ENCODE measurements around the gene GATD1. TPM values are rescaled to one million over a fixed set of nuclear protein-coding genes. Genes with fewer than 3 reads are reported as not detected.

Gene GATD1
- total and polyA plus RNA-seq, 11 donors: 13.4 to 30.8 (median 20.5) TPM

- Histone ChIP-seq H3K9me3 (no peaks in the 10 kb centered on the region), H3K4me1 (peaks cover 0 to 45% (median 28%) of the 10 kb centered on the region in 12 donors), H3K36me3 (no peaks in the 10 kb centered on the region), H3K27me3 (peaks cover 36 to 81% (median 49%) of the 10 kb centered on the region in 9 donors), H3K27ac (peak overlapping the region in 1 of 12 donors; percentile 37), H3K4me3 (peak overlapping the region in 8 of 12 donors; percentile 3 to 53 (median 36))
- no peak for TF ChIP-seq POLR2A (IDR thresholded peaks at IDR 0.05)
- TF ChIP-seq CTCF (IDR thresholded peaks at IDR 0.05): no peak
- intact Hi-C loops (cut with DNase I): loop anchor here in 6 of 10 donors (2.0 to 10.0 kb wide), 5 partner anchors 61 to 173 kb away; no protein-coding TSS in a partner anchor
- 2 to 10% (median 4%) methylated on average over 23 to 53 of the region's 53 CpGs for WGBS, 4 donors
- no peak for ATAC-seq
- no peak for DNase-seq
Observed at GRCh38 chr11:725624-726202, 51.6 kb downstream of the GATD1 start.

DNA sequence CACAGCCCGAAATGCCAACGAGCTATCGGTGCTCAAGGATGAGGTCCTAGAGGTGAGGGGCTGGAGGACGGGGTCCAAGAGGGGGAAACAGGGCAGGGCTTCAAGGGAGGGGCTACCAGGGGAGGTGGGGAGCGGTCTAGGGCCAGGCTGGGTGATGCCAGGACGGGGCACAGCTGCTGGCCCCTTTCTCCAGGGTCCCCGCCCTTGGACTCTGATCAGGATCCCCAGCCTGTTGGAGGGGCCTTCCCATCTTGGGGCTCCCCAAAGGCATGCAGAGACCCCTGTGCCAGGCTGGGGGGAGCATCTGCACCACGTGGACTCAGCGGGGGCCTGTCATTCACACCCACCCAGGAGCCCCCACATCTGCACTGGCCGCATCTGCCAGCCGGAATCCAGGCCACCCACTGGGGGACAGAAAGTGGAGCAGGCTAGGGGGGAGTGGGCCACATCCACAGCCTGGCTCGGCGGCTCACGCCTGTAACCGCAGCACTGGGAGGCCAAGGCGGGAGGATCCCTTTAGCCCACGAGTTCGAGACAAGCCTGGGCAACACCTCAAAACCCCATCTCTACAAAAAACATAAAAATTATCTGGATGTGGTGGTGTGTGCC, 52.4 kb downstream of the GATD1 start:
- Histone ChIP-seq H3K27ac (no peak overlapping the region), H3K4me1 (peaks cover 0 to 48% (median 28%) of the 10 kb centered on the region in 12 donors), H3K4me3 (no peak overlapping the region), H3K27me3 (peaks cover 40 to 89% (median 57%) of the 10 kb centered on the region in 9 donors), H3K9me3 (no peaks in the 10 kb centered on the region), H3K36me3 (no peaks in the 10 kb centered on the region)
- ATAC-seq (no peak), DNase-seq (peak in 1 of 5 donors; percentile 18)
- no peak for TF ChIP-seq POLR2A (IDR thresholded peaks at IDR 0.05)
- TF ChIP-seq CTCF (IDR thresholded peaks at IDR 0.05): no peak
- WGBS, 4 donors: 54 to 70% (median 66%) methylated on average over 11 to 18 of the region's 18 CpGs
- intact Hi-C loops (cut with DNase I): loop anchor here in 8 of 10 donors (2.0 to 10.0 kb wide), 5 partner anchors 60 to 173 kb away; no protein-coding TSS in a partner anchor

DNA sequence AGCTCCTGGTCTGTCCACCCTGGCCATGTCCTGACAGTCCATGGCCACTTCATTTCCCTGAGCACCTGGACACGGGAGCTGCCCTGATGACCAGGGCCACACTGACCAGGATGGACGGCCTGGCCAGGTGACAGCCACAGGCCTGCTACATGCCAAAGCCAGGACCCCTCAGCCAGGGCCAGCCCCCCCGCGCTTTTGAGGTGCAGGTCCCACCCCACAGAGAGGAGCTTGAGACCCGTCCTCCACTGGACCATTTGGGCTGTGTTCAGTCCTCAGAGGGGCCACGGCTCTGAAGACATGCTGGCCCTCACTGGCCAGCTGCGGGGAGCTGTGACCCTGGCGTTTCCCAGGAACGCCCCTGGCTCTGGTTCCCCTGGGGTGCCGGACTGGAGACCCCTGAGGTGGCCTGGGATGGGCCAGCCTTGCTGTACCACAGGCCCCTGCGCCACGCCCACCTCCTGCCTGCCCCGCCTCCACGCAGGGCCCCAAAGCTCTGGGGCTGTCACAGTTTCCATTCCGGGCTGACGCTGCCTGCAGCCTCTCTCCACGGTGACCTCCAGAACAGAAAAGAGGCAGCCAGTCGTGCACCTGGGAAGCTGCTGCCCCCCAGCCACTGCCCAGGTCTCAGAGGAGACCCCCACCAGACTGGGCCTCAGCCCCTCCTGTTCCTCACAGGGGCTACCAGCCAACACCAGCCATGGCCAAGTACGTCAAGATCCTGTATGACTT, 53.1 kb downstream of the GATD1 start:
- ATAC-seq: no peak
- DNase-seq: peak in 1 of 5 donors; percentile 27
- peaks cover 40 to 94% (median 58%) of the 10 kb centered on the region in 9 donors for H3K27me3 ChIP-seq
- TF ChIP-seq CTCF (IDR thresholded peaks at IDR 0.05) (no peak), POLR2A (IDR thresholded peaks at IDR 0.05) (no peak)
- 52 to 83% (median 56%) methylated on average over 3 to 19 of the region's 19 CpGs for WGBS, 4 donors
- H3K27ac ChIP-seq: no peak overlapping the region
- no peak overlapping the region for H3K4me3 ChIP-seq
- H3K4me1 ChIP-seq: peaks cover 0 to 48% (median 28%) of the 10 kb centered on the region in 12 donors
- H3K36me3 ChIP-seq: no peaks in the 10 kb centered on the region
- intact Hi-C loops (cut with DNase I): loop anchor here in 6 of 10 donors (2.0 to 10.0 kb wide), 4 partner anchors 59 to 167 kb away; no protein-coding TSS in a partner anchor
- H3K9me3 ChIP-seq: no peaks in the 10 kb centered on the region
